ENCODE data around the gene TLL2. TPM values are rescaled to one million over a fixed set of nuclear protein-coding genes. Genes with fewer than 3 reads are reported as not detected.

Gene TLL2
- total RNA-seq, 1 donor from 2014 or later, result 2.8 TPM

GRCh38 chr10:96502561-96503282, 11.0 kb downstream of the TLL2 start:
- Histone ChIP-seq H3K4me3 (ENCODE audit: low read depth, low read length) (no peak overlapping the region), H3K36me3 (ENCODE audit: control insufficient read depth, insufficient read depth, low read length) (no peaks in the 10 kb centered on the region), H3K27me3 (ENCODE audit: control insufficient read depth, insufficient read depth, low read length) (no peaks in the 10 kb centered on the region)
- DNase-seq (ENCODE audit: low read depth), result peak; percentile 91
- TF ChIP-seq CTCF (IDR thresholded peaks at IDR 0.05; ENCODE audit: insufficient read depth, low read length, poor library complexity, severe bottlenecking), result no peak

- no peaks in the 10 kb centered on the region for H3K36me3 ChIP-seq (ENCODE audit: control insufficient read depth, insufficient read depth, low read length)
- H3K4me3 ChIP-seq (ENCODE audit: low read depth, low read length), result no peak overlapping the region
- DNase-seq (ENCODE audit: low read depth), result peak; percentile 78
- no peak for TF ChIP-seq CTCF (IDR thresholded peaks at IDR 0.05; ENCODE audit: insufficient read depth, low read length, poor library complexity, severe bottlenecking)
- no peaks in the 10 kb centered on the region for H3K27me3 ChIP-seq (ENCODE audit: control insufficient read depth, insufficient read depth, low read length)
Observed at GRCh38 chr10:96501985-96502384, 11.7 kb downstream of the TLL2 start.

GRCh38 chr10:96500519-96500918, 13.2 kb downstream of the TLL2 start:
- TF ChIP-seq CTCF (IDR thresholded peaks at IDR 0.05; ENCODE audit: insufficient read depth, low read length, poor library complexity, severe bottlenecking), result no peak
- Histone ChIP-seq H3K4me3 (ENCODE audit: low read depth, low read length) (no peak overlapping the region), H3K27me3 (ENCODE audit: control insufficient read depth, insufficient read depth, low read length) (no peaks in the 10 kb centered on the region), H3K36me3 (ENCODE audit: control insufficient read depth, insufficient read depth, low read length) (no peaks in the 10 kb centered on the region)
- DNase-seq (ENCODE audit: low read depth), result no peak

- TF ChIP-seq CTCF (IDR thresholded peaks at IDR 0.05; ENCODE audit: insufficient read depth, low read length, poor library complexity, severe bottlenecking), result no peak
- Histone ChIP-seq H3K27me3 (ENCODE audit: control insufficient read depth, insufficient read depth, low read length) (no peaks in the 10 kb centered on the region), H3K36me3 (ENCODE audit: control insufficient read depth, insufficient read depth, low read length) (no peaks in the 10 kb centered on the region), H3K4me3 (ENCODE audit: low read depth, low read length) (no peak overlapping the region)
- DNase-seq (ENCODE audit: low read depth), result no peak
Observed at GRCh38 chr10:96500050-96500449, 13.7 kb downstream of the TLL2 start.

- Histone ChIP-seq H3K4me3 (ENCODE audit: low read depth, low read length) (no peak overlapping the region), H3K36me3 (ENCODE audit: control insufficient read depth, insufficient read depth, low read length) (no peaks in the 10 kb centered on the region), H3K27me3 (ENCODE audit: control insufficient read depth, insufficient read depth, low read length) (no peaks in the 10 kb centered on the region)
- no peak for TF ChIP-seq CTCF (IDR thresholded peaks at IDR 0.05; ENCODE audit: insufficient read depth, low read length, poor library complexity, severe bottlenecking)
- no peak for DNase-seq (ENCODE audit: low read depth)
Observed at GRCh38 chr10:96497391-96497790, 16.3 kb downstream of the TLL2 start.
